ENCODE measurements around the gene SCUBE1.

DNA sequence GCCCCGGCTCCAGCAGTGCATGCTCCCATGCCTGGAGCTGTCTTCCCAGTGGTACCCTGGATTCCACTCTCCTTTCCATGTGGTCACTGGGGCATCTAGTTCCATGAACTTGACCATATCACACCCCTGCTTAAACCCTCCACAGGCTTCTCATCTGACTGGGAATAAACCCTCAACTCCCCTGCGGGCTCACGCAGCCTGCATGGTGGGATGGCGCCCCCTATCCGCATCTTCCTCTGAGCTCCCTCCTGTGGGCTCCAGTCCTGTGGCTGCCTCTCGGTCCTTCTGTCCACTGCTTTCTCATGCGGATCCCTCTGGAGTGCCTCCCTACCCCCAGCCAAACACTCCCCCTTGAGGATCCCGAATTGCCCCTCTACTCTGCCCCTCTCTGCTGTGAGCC, 114.8 kb downstream of the SCUBE1 start:
- TF ChIP-seq, protein P1, sequence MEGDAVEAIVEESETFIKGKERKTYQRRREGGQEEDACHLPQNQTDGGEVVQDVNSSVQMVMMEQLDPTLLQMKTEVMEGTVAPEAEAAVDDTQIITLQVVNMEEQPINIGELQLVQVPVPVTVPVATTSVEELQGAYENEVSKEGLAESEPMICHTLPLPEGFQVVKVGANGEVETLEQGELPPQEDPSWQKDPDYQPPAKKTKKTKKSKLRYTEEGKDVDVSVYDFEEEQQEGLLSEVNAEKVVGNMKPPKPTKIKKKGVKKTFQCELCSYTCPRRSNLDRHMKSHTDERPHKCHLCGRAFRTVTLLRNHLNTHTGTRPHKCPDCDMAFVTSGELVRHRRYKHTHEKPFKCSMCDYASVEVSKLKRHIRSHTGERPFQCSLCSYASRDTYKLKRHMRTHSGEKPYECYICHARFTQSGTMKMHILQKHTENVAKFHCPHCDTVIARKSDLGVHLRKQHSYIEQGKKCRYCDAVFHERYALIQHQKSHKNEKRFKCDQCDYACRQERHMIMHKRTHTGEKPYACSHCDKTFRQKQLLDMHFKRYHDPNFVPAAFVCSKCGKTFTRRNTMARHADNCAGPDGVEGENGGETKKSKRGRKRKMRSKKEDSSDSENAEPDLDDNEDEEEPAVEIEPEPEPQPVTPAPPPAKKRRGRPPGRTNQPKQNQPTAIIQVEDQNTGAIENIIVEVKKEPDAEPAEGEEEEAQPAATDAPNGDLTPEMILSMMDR (IDR thresholded peaks at IDR 0.05): no peak; the same call in 1 of the 2 replicates
- TF ChIP-seq TCF7L2 (IDR thresholded peaks at IDR 0.05; ENCODE audit: low read depth, low read length): no peak
- TF ChIP-seq, protein P2, sequence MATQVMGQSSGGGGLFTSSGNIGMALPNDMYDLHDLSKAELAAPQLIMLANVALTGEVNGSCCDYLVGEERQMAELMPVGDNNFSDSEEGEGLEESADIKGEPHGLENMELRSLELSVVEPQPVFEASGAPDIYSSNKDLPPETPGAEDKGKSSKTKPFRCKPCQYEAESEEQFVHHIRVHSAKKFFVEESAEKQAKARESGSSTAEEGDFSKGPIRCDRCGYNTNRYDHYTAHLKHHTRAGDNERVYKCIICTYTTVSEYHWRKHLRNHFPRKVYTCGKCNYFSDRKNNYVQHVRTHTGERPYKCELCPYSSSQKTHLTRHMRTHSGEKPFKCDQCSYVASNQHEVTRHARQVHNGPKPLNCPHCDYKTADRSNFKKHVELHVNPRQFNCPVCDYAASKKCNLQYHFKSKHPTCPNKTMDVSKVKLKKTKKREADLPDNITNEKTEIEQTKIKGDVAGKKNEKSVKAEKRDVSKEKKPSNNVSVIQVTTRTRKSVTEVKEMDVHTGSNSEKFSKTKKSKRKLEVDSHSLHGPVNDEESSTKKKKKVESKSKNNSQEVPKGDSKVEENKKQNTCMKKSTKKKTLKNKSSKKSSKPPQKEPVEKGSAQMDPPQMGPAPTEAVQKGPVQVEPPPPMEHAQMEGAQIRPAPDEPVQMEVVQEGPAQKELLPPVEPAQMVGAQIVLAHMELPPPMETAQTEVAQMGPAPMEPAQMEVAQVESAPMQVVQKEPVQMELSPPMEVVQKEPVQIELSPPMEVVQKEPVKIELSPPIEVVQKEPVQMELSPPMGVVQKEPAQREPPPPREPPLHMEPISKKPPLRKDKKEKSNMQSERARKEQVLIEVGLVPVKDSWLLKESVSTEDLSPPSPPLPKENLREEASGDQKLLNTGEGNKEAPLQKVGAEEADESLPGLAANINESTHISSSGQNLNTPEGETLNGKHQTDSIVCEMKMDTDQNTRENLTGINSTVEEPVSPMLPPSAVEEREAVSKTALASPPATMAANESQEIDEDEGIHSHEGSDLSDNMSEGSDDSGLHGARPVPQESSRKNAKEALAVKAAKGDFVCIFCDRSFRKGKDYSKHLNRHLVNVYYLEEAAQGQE (IDR thresholded peaks at IDR 0.05; ENCODE audit: insufficient read depth in 1 of 2, low read depth in 2 of 2, low read length in 1 of 2): no peak
